CD4-positive, alpha-beta T cell treated with Interleukin-21 for 1 hour (primary cell): ENCODE measurements around the gene LDB2.
"Not testable (repeated sequence)": the region's sequence is repeated elsewhere in the genome, so short reads cannot be mapped to it uniquely, and the experiment has no call there.

ENCODE experiments used
- DNase-seq: peaks from one replicate; pipeline ENCODE4 v3.0.0-alpha.2; 2020

Gene LDB2

GRCh38 chr4:16530688-16531635, 367.5 kb downstream of the LDB2 start:
- DNase-seq = no peak

GRCh38 chr4:16524911-16525554, 373.4 kb downstream of the LDB2 start:
- DNase-seq = no peak

- no peak for DNase-seq
Observed at GRCh38 chr4:16524406-16524805, 374.0 kb downstream of the LDB2 start.

GRCh38 chr4:16523526-16523925, 374.9 kb downstream of the LDB2 start:
- not testable (repeated sequence) for DNase-seq

GRCh38 chr4:16521156-16521915, 377.1 kb downstream of the LDB2 start:
- DNase-seq = no peak

GRCh38 chr4:16516796-16517439, 381.5 kb downstream of the LDB2 start:
- no peak for DNase-seq

GRCh38 chr4:16513876-16514275, 384.6 kb downstream of the LDB2 start:
- DNase-seq = no peak

- DNase-seq = no peak
Observed at GRCh38 chr4:16508968-16509367, 389.5 kb downstream of the LDB2 start.

GRCh38 chr4:16505726-16506125, 392.7 kb downstream of the LDB2 start:
- no peak for DNase-seq

- DNase-seq = no peak
Observed at GRCh38 chr4:16505267-16505666, 393.2 kb downstream of the LDB2 start.

- no peak for DNase-seq
Observed at GRCh38 chr4:16503421-16504100, 394.9 kb downstream of the LDB2 start.

- DNase-seq = no peak
Observed at GRCh38 chr4:16498978-16499377, 399.5 kb downstream of the LDB2 start.

- no peak for DNase-seq
Observed at GRCh38 chr4:16496501-16496900, 401.9 kb downstream of the LDB2 start.

GRCh38 chr4:16492872-16493271, 405.6 kb downstream of the LDB2 start:
- DNase-seq = no peak

GRCh38 chr4:16489226-16489625, 409.2 kb downstream of the LDB2 start:
- DNase-seq = no peak

- no peak for DNase-seq
Observed at GRCh38 chr4:16488084-16488483, 410.4 kb downstream of the LDB2 start.

GRCh38 chr4:16484711-16485110, 413.7 kb downstream of the LDB2 start:
- DNase-seq = no peak

- DNase-seq = no peak
Observed at GRCh38 chr4:16483540-16483939, 414.9 kb downstream of the LDB2 start.

- DNase-seq = no peak
Observed at GRCh38 chr4:16480011-16480410, 418.4 kb downstream of the LDB2 start.

- DNase-seq = no peak
Observed at GRCh38 chr4:16472537-16472936, 425.9 kb downstream of the LDB2 start.

GRCh38 chr4:16467061-16467460, 431.4 kb downstream of the LDB2 start:
- DNase-seq = no peak

- no peak for DNase-seq
Observed at GRCh38 chr4:16466581-16466980, 431.9 kb downstream of the LDB2 start.
